Psoas muscle (tissue), 8 donors: Measurements from ENCODE around the gene C21orf91. TPM values are rescaled to one million over a fixed set of nuclear protein-coding genes. Genes with fewer than 3 reads are reported as not detected.

ENCODE experiments used
- ATAC-seq, 4 donors: fragments of 200-7000 bp; cut with Tn5 transposase; one replicate each; pipeline ENCODE4 v1.9.1; 2020; ENCODE audit warnings: moderate library complexity in 3 of 4, mild to moderate bottlenecking in 2 of 4
- DNase-seq, 2 donors: peaks; one replicate each; pipeline ENCODE4 v3.0.0-alpha.2; 2020
- H3K27ac ChIP-seq: fragments of 200-600 bp; one replicate; pipeline ENCODE4 v1.8.0; 2022
- H3K27me3 ChIP-seq, 3 donors: fragments of 200-600 bp in 1 of 3; one replicate each; pipeline versions ENCODE4 v1.6.1 to v1.8.0; 2013 to 2022; ENCODE audit warnings: low read length in 2 of 3, mild to moderate bottlenecking in 2 of 3, moderate library complexity in 1 of 3; ENCODE audit not compliant: insufficient read depth in 3 of 3
- H3K36me3 ChIP-seq, 2 donors: fragments of 200-600 bp in 1 of 2; one replicate each; pipeline versions ENCODE4 v1.6.1 to v1.8.0; 2013 to 2022; ENCODE audit warnings: low read depth in 1 of 2, mild to moderate bottlenecking in 1 of 2, moderate library complexity in 1 of 2; ENCODE audit not compliant: insufficient read depth in 1 of 2
- H3K4me1 ChIP-seq: fragments of 200-600 bp; one replicate; pipeline ENCODE4 v1.8.0; 2022
- H3K4me3 ChIP-seq: fragments of 200-600 bp; one replicate; pipeline ENCODE4 v1.8.0; 2022; ENCODE audit warnings: mild to moderate bottlenecking
- H3K9me3 ChIP-seq: fragments of 200-600 bp; one replicate; pipeline ENCODE4 v1.8.0; 2022
- WGBS, 3 donors: extraction: QIAGEN DNeasy Blood & Tissue Kit; methylation state at CpG; one replicate each; pipeline versions ENCODE4 v1.1.6 to v1.1.7; 2013; 5-methylcytosine and 5-hydroxymethylcytosine counted together
- intact Hi-C, 2 donors: fragments of 100-400 bp; cut with DNase I; formaldehyde crosslinking; loops; one replicate each; pipeline versions ENCODE4 v1.11.0 to v1.14.2; 2022
- polyA plus RNA-seq, 3 donors: library from polyadenylated mRNA; stranded (reverse); fragments of 200-250 nt; gene quantifications; one replicate each; pipeline ENCODE4 v1.2.3, GENCODE V29; 2013
- total RNA-seq, 4 donors: library from RNA; stranded (reverse); fragmentation: NEBNext Ultra II Directional in 2 of 4; extraction: Animal tissue kit (Norgen Biotek cat#: 25700) in 2 of 4; gene quantifications; one replicate each; pipeline versions ENCODE4 v1.2.1 to v1.2.4, GENCODE V29; 2021 to 2023
- TF ChIP-seq, protein P1 (sequence below): fragments of 200-600 bp; IDR thresholded peaks from one replicate; pipeline ENCODE4 v1.8.0; 2022; ENCODE audit warnings: antibody characterized with exemption
- donor health status: healthy with polysubstance abuse.
- donor health status: DM: no; HTN: no; CAD: no; lungs with moderate emphysema.
- donor health status: Bipolar disorder and iron deficiency.
- donor health status: healthy.
- donor health status: DM: yes; HTN: yes; CAD: no.
- donor health status: DM: no; HTN: no; CAD: no.
- donor health status: DM: no; HTN: no; CAD: no.
- donor health status: DM: yes; HTN: yes; CAD: no.

Gene C21orf91
- total and polyA plus RNA-seq, 7 donors = 1.9 to 8.8 (median 4.6) TPM

DNA sequence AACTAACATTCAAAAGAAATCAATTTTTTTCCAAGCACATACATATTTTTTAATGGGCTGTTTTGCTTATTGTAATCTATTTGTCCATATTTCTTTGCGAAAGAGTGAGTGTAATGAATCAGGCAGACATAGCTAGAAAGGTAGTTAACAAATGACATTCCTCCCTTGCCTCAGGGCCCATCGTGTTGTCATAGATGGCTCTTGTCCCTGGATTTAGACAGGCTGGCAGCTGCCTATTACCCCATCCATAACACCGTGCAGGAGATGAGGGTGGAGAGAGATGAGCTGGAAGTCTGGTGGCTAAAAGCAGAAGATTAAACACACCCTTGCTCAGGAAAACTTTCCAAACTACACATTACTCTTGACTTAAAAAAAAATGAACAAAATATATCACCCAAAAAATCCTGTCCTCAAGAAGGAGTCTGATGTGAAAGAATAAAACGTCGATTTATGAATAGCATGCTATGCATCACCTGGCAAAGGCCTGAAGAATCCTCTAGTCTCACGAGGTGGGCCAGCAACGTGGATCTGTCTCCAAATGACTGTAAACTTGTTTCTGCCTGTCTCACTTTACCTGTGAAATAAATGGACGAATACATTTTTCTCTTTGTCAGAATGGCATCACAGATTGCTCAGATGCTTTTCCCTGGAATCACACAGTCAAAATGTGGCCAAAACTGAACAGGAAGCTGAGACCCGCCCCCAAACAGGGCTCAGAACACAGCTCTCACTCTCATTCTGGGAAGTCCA lies 55.7 kb downstream of the C21orf91 start:
- peaks cover 0 to 2% (median 0%) of the 10 kb centered on the region in 3 donors for H3K27me3 ChIP-seq
- H3K27ac ChIP-seq = no peak overlapping the region
- intact Hi-C loops = no loop called here
- DNase-seq = no peak
- TF ChIP-seq, protein P1, sequence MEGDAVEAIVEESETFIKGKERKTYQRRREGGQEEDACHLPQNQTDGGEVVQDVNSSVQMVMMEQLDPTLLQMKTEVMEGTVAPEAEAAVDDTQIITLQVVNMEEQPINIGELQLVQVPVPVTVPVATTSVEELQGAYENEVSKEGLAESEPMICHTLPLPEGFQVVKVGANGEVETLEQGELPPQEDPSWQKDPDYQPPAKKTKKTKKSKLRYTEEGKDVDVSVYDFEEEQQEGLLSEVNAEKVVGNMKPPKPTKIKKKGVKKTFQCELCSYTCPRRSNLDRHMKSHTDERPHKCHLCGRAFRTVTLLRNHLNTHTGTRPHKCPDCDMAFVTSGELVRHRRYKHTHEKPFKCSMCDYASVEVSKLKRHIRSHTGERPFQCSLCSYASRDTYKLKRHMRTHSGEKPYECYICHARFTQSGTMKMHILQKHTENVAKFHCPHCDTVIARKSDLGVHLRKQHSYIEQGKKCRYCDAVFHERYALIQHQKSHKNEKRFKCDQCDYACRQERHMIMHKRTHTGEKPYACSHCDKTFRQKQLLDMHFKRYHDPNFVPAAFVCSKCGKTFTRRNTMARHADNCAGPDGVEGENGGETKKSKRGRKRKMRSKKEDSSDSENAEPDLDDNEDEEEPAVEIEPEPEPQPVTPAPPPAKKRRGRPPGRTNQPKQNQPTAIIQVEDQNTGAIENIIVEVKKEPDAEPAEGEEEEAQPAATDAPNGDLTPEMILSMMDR = no peak
- H3K4me3 ChIP-seq = no peak overlapping the region
- WGBS, 3 donors = 79 to 87% (median 83%) methylated on average over 9 of the region's 9 CpGs
- ATAC-seq = no peak
- no peaks in the 10 kb centered on the region for H3K4me1 ChIP-seq
- no peaks in the 10 kb centered on the region for H3K9me3 ChIP-seq
- H3K36me3 ChIP-seq = no peaks in the 10 kb centered on the region

DNA sequence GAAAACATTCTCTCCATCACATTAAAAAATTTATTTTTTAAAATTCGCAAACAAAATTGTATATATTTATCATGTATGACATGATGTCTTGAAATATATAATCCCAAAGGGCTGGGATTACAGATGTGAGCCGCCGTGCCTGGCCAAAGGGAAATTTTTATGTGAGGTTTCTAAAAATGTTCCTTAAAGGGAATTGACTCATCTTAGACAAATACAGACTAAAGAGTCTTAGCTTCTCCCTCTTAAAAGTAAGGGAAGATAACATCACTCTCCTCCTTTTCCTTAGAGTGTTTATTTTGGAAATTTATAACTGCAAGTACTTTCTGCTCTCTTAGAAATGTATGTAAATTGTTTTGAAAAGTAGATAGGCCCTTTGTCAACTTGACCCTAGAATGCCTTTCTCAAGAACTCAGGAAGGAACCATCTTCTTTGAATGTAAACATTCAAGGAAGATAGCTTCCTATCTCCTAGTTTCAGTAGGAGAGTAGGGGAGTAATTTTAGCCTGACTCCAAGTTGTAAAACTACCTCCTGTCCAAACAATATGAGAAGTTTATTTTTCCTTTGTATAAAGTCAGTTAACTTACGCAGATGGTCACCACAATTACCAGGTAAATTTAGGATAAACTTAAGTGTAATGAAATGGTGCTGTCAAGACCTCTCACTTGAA lies 59.5 kb downstream of the C21orf91 start:
- TF ChIP-seq, protein P1 = no peak
- Histone ChIP-seq H3K9me3 (no peaks in the 10 kb centered on the region), H3K4me3 (no peak overlapping the region), H3K27ac (no peak overlapping the region), H3K4me1 (no peaks in the 10 kb centered on the region), H3K27me3 (no peaks in the 10 kb centered on the region), H3K36me3 (no peaks in the 10 kb centered on the region)
- intact Hi-C loops = no loop called here
- no peak for DNase-seq
- WGBS, 3 donors = 70 to 77% (median 77%) methylated on average over 4 of the region's 4 CpGs
- no peak for ATAC-seq

DNA sequence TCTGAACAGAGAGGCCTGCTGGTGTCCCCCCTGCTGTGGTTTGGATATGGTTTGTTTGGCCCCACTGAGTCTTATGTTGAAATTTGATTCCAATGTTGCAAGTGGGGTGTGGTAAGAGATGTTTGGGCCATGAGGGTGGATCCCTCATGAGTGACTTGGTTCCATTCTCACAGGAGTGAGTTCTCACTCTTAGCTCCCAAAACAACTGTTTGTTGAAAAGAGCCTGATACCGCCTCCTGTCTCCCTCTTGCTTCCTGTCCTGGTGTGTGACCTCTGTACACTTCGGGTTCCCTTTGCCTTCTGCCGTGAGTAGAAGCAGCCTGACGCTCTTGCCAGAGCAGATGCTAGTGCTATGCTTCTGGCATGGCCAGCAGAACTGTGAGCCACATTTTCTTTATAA lies 60.5 kb downstream of the C21orf91 start:
- Histone ChIP-seq H3K27me3 (no peaks in the 10 kb centered on the region), H3K4me1 (no peaks in the 10 kb centered on the region), H3K9me3 (no peaks in the 10 kb centered on the region), H3K27ac (no peak overlapping the region), H3K36me3 (no peaks in the 10 kb centered on the region), H3K4me3 (no peak overlapping the region)
- WGBS, 3 donors = 57 to 64% (median 60%) methylated on average over 4 of the region's 4 CpGs
- no peak for DNase-seq
- intact Hi-C loops = no loop called here
- ATAC-seq = peak in 1 of 4 donors; percentile 57
- TF ChIP-seq, protein P1 = no peak

DNA sequence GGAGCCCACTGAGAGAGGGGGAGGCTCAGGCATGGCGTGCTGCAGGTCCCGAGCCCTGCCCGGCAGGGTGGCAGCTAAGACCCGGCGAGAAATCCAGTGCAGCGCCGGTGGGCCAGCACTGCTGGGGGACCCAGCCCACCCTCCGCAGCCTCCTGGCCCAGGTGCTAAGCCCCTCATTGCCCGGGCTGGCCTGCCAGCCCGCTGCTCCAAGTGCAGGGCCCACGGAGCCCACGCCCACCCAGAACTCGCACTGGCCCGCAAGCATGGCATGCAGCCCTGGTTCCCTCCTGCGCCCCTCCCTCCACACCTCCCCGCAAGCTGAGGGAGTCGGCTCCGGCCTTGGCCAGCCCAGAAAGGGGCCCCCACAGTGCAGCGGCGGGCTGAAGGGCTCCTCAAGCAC lies 61.5 kb downstream of the C21orf91 start:
- ATAC-seq = no peak
- WGBS, 3 donors = 91 to 92% (median 91%) methylated on average over 16 to 20 of the region's 20 CpGs

More for the DNA sequence above, 61.5 kb downstream of the C21orf91 start:
- no peaks in the 10 kb centered on the region for H3K9me3 ChIP-seq
- H3K27ac ChIP-seq = no peak overlapping the region
- TF ChIP-seq, protein P1 = no peak
- H3K36me3 ChIP-seq = no peaks in the 10 kb centered on the region
- H3K4me1 ChIP-seq = no peaks in the 10 kb centered on the region
- DNase-seq = no peak
- no peaks in the 10 kb centered on the region for H3K27me3 ChIP-seq
- intact Hi-C loops = no loop called here
- H3K4me3 ChIP-seq = no peak overlapping the region
